KOPT-K1 (cell line): Measurements from ENCODE around the gene FAM118A.
A peak's percentile ranks its signal among the peaks of the same experiment; 100 is the strongest.
"Not testable (repeated sequence)": the region's sequence is repeated elsewhere in the genome, so short reads cannot be mapped to it uniquely, and the experiment has no call there.

Experiments
- H3K27ac ChIP-seq: fragments of 200-600 bp; sonication (generic); 2 replicates; pipeline ENCODE4 v1.5.1; 2016; ENCODE audit warnings: antibody characterized with exemption, mild to moderate bottlenecking, low read depth, low read length; ENCODE audit not compliant: poor library complexity, severe bottlenecking
- H3K36me3 ChIP-seq: fragments of 200-600 bp; sonication (generic); 2 replicates; pipeline ENCODE4 v1.5.1; 2017; ENCODE audit warnings: antibody characterized with exemption, mild to moderate bottlenecking, low read length, moderate library complexity; ENCODE audit not compliant: insufficient read depth
- H3K9me3 ChIP-seq: fragments of 200-600 bp; sonication (generic); 2 replicates; pipeline ENCODE4 v1.5.1; 2017; ENCODE audit warnings: antibody characterized with exemption, low read length, mild to moderate bottlenecking; ENCODE audit not compliant: insufficient read depth, poor library complexity, severe bottlenecking

Gene FAM118A

DNA sequence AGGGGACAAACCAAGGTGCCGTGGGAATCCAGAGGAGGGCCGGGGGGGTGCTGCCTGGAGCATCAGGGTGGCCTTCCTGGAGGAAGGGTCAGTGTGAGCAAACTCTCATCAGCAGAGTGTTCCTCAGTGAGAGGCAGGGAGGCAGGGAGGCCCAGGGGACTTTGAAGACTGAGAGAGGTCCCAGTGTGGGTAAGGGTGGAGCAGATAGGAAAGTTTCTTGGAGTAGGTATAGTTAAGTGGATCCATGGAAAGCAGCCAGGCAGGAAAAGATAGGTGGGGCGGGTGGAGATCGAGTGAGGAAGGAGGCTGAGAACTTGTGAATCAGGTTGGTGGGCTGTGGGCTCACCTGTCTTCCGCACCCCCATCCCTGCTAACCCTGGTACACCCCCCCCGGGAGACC lies 15.7 kb upstream of the FAM118A start:
- Histone ChIP-seq H3K27ac (no peak overlapping the region), H3K36me3 (no peaks in the 10 kb centered on the region), H3K9me3 (no peaks in the 10 kb centered on the region)

- H3K36me3 ChIP-seq, H3K9me3 ChIP-seq, H3K27ac ChIP-seq: not testable (repeated sequence)
These were observed 14.7 kb upstream of the FAM118A start for GRCh38 chr22:45295004-45295403.

DNA sequence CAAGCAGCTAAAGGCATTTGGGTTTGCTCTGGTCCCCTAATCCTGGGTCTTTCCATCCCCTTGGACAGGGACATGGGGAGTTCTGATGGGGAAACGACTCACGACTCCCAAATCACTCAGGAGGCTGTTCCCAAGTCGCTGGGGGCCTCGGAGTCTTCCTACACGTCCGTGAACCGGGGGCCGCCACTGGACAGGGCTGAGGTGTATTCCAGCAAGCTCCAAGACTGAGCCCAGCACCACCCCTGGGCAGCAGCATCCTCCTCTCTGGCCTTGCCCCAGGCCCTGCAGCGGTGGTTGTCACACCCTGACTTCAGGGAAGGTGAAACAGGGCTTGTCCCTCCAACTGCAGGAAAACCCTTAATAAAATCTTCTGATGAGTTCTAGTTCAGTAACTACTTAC lies 14.2 kb upstream of the FAM118A start:
- no peaks in the 10 kb centered on the region for H3K36me3 ChIP-seq
- no peaks in the 10 kb centered on the region for H3K9me3 ChIP-seq
- H3K27ac ChIP-seq, result no peak overlapping the region

DNA sequence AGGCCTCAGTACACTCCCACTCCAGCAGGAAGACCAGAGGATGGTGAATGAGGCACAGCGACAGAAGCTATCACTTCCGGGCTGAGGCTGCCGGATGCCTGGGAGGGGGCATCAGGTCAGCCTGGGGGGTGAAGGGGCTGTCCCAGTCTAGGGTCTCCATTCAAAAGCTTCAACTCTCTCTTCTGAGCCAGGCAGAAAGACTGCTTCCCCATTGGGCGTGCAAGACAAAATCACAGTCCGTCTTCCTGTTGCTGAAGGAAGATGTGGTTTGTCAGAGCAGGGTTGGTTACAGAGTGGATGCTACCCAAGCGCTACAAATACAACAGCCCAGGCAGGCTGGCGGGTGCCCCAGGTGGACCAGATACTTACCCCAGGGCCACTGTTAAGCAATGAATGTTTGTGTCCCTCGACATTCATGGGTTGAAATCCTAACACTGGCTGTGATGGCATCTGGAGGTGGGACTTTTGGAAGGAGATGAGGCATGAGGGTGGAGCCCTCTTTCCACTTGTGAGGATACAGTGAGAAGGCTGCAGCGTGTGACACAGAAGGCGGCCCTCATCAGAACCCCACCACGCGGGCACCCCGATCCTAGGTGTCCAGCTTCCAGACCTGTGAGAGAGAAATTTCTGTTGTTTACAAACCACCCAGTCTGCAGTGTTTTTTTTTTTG lies 13.0 kb upstream of the FAM118A start:
- H3K9me3 ChIP-seq, result no peaks in the 10 kb centered on the region
- H3K36me3 ChIP-seq, result no peaks in the 10 kb centered on the region
- H3K27ac ChIP-seq, result no peak overlapping the region

- no peaks in the 10 kb centered on the region for H3K36me3 ChIP-seq
- H3K27ac ChIP-seq, result no peak overlapping the region
- H3K9me3 ChIP-seq, result no peaks in the 10 kb centered on the region
These were observed 10.7 kb upstream of the FAM118A start for GRCh38 chr22:45298934-45299505.

- Histone ChIP-seq H3K36me3 (no peaks in the 10 kb centered on the region), H3K27ac (no peak overlapping the region), H3K9me3 (no peaks in the 10 kb centered on the region)
These were observed 7.0 kb upstream of the FAM118A start for GRCh38 chr22:45302751-45303150.

- Histone ChIP-seq H3K27ac (no peak overlapping the region), H3K9me3 (no peaks in the 10 kb centered on the region), H3K36me3 (no peaks in the 10 kb centered on the region)
These were observed 6.6 kb upstream of the FAM118A start for GRCh38 chr22:45303181-45303580.

GRCh38 chr22:45304971-45305370 lies 4.8 kb upstream of the FAM118A start:
- Histone ChIP-seq H3K27ac (no peak overlapping the region), H3K9me3 (no peaks in the 10 kb centered on the region), H3K36me3 (no peaks in the 10 kb centered on the region)

GRCh38 chr22:45305456-45306075 lies 4.2 kb upstream of the FAM118A start:
- no peaks in the 10 kb centered on the region for H3K36me3 ChIP-seq
- no peaks in the 10 kb centered on the region for H3K9me3 ChIP-seq
- H3K27ac ChIP-seq, result no peak overlapping the region

DNA sequence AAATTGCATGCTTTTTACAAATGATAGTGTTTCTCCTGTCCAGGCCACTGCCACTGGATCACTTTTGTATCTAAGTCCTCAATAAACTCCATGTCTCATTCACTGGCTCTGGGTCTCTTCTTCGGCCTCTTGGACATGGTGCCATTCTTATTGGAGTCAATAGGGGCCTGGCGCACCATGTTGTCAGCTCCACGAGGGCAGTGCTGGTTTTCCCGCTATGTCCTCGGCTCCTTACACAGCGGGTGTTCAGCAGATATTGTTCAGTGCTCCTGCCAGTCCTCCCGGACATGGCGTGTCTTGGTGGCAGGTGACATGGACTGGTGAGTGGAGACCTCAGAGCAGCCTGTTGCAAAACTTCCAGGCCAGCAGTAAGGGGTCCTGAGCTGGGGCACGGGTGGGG lies 3.6 kb upstream of the FAM118A start:
- no peaks in the 10 kb centered on the region for H3K9me3 ChIP-seq
- no peaks in the 10 kb centered on the region for H3K36me3 ChIP-seq
- H3K27ac ChIP-seq, result no peak overlapping the region

DNA sequence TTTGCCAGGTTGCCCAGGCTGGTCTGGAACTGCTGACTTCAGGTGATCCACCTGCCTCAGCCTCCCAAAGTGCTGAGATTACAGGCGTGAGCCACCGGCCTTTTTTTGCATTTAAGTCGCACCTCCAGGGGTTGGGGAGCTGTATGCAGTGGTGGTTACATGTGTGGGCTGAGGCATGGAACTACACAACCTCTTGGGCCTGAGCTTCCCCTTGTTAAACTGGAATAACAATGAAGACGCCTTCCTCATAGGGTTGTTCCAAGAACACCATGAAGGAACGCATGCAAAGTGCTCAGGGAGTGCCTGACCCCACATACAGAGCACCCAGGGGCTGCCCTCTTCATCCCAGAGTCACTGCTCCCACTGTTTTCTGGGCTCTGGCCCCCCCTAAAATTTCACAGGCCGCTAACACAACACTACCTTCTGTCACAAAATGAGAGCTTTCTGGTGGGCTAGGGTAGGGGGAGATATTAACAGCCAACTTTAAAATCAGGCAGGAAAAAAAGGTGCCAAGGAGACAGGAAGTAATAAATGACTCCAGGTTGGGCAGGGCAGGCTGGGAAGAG lies 1.3 kb upstream of the FAM118A start:
- Histone ChIP-seq H3K36me3 (no peaks in the 10 kb centered on the region), H3K27ac (no peak overlapping the region), H3K9me3 (no peaks in the 10 kb centered on the region)

- Histone ChIP-seq H3K36me3 (no peaks in the 10 kb centered on the region), H3K27ac (peak overlapping the region; percentile 60), H3K9me3 (no peaks in the 10 kb centered on the region)
These were observed 745 bp upstream of the FAM118A start for GRCh38 chr22:45308957-45309421.

- no peaks in the 10 kb centered on the region for H3K9me3 ChIP-seq
- peak overlapping the region; percentile 60 for H3K27ac ChIP-seq
- no peaks in the 10 kb centered on the region for H3K36me3 ChIP-seq
These were observed 720 bp downstream of the FAM118A start for GRCh38 chr22:45310331-45310976.

DNA sequence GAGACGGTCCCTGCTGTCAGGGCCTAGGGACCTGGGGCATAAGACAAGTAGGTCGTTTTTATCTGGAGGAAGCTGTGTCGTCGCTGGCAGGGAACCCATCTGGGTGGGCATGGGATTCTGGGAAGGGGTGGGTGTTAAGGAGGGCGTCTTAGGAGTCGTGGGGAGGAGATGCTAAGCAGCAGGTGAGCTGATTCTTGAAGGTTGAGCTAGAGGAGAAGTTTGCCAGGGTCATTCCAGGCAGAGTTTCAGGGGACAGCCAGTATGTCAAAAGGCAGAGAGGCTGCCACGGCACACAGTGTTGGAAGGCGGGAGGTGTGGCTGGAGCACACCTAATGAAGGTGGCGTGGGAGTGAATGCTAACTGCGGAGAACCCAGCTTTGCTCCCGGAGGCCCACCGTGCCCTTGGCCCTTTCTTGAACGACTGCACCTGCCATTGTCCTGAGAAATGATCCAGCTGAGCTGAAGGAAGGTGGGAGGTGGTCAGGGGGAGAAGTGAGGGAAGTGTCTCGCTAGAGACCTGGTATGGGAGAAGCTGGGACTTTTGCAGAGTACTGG lies 1.3 kb downstream of the FAM118A start:
- H3K27ac ChIP-seq, result no peak overlapping the region

GRCh38 chr22:45312415-45312814 lies 2.7 kb downstream of the FAM118A start:
- no peaks in the 10 kb centered on the region for H3K9me3 ChIP-seq
- H3K27ac ChIP-seq, result no peak overlapping the region
- no peaks in the 10 kb centered on the region for H3K36me3 ChIP-seq

More for the DNA sequence above, 1.3 kb downstream of the FAM118A start:
- Histone ChIP-seq H3K9me3 (no peaks in the 10 kb centered on the region), H3K36me3 (no peaks in the 10 kb centered on the region)
